Stimulated activated CD8-positive, alpha-beta memory T cell treated with anti-CD3 and anti-CD28 coated beads, Interleukin-12 subunit alpha, Interleukin-12 subunit beta, amount 100 ng/mL, for 24 hours (primary cell): ENCODE data around the gene CPLX1.

ENCODE experiments used
- DNase-seq: peaks from one replicate; pipeline ENCODE4 v3.0.0-alpha.2; 2020; ENCODE audit errors: extremely low read depth

CPLX1 gene

DNA sequence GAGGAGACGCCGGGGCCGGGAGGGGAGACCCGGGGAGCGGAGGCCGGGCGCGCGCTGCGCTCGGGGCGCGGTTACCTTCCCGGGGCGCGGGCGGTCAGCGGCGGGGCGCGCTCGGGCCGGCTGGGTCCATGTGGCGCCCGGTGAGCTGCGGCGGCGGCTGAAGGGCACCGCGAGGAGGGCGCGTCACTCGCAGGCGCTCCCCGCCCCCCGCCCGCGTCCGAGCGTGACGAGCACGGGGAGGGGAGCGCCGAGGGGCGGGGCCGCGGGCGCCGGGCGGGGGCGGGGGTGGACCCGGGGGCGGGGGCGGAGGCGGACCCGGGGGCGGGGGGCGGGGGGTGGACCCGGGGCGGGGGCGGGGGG lies at the start of gene CPLX1:
Gene CPLX1, minus strand, starts transcription at position 159 of the 360 bp plus-strand sequence. CDS start 1,607 bp downstream, outside the sequence.
- no peak for DNase-seq

DNA sequence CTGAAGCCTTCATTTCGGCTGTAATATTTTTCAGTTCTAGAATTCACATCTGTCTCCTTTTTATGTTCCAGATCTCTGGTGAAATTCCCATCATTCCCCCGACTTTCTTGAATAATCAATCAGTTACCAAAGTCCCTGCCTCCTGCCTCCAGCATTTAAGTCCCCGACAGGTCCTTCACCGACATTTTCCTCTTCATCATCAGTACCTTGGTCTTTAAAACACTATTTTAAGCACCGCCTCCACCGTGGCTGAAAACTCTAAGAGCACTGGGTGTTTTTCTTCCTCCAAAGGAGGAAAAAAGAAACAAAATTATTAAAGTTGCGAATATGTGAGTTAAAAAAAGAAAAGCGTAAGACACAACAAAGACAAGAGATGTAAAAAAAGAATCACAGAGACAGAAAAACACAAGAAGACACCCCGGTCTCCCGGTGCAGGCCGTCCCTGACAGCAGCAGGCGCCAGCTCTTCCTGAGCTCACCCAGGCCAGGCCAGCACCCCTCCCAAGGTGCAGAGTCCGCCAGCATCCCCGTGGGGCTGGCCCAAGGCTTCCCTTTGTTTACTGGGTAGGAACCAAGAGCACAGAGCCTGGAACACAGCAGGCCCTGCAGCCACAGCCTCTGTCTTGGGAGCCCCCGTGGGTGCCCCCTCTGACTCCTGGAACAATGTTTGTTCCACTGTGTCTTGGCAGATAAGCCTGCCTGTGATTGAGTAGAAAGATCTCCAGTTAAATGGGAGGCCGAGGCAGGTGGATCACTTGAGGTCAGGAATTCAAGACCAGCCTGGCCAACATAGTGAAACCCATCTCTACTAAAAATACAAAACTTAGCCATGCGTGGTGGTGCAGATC lies 49.3 kb upstream of the CPLX1 start:
- DNase-seq, result no peak

GRCh38 chr4:874056-874455 lies 48.1 kb upstream of the CPLX1 start:
- no peak for DNase-seq

DNA sequence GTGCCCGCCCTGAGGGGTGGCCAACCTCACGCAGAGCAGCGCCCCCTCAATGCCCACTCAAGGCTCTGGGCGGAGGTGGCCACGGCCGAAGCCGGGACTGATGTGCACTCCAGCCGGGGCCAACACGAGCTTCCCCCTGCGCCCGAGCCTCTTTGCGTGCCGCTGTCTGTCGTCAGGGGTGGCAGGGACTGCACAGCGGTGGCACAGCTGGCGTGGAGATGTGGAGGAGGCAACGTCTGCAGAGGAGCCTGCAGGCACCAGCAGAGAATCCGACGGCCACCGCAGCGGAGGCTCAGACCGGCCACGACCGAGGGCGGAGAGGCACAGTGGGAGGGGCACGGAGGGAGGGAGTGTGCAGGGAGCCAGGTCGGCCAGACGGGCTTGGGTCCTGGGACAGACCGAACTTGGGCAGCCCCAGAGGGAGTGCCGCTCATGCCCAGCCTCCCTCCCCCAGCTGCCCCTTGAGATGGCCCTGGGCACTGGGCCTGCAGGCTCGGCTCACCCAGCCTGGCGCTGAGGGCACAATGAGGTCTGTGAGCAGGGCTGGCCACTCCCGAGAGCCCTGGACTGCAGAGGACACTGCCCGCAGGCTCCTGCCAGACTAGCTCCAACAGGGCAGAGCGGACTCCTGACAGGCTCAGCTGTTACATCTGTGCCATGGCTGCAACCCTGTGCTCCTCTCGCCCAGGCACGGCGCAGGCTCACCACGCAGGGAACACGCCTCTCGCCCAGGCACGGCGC lies 46.5 kb upstream of the CPLX1 start:
- no peak for DNase-seq

GRCh38 chr4:871484-871883 lies 45.6 kb upstream of the CPLX1 start:
- no peak for DNase-seq

DNA sequence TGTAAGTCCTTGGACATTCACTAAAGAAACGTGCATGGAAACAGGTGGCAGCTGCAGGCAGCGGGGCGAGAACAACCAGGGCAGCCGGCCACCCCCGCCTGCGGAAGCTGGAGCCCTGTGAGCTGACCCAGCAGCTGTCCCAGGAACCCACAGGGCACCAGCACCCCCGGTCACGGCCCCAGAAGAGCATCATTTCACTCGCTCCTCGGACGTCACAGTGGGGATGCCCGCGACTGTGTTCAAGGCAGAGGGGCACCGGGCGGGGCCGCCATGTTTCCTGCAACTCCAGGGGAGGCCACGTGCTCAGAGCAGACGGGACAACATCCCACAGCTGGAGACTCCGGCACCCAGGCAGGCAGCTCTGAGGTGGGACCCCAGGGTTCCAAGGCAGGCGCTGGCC lies 45.0 kb upstream of the CPLX1 start:
- no peak for DNase-seq

- DNase-seq, result no peak
These were observed 43.8 kb upstream of the CPLX1 start for GRCh38 chr4:869776-870175.

- no peak for DNase-seq
These were observed 42.5 kb upstream of the CPLX1 start for GRCh38 chr4:868421-868820.

- no peak for DNase-seq
These were observed 41.8 kb upstream of the CPLX1 start for GRCh38 chr4:867526-868250.

DNA sequence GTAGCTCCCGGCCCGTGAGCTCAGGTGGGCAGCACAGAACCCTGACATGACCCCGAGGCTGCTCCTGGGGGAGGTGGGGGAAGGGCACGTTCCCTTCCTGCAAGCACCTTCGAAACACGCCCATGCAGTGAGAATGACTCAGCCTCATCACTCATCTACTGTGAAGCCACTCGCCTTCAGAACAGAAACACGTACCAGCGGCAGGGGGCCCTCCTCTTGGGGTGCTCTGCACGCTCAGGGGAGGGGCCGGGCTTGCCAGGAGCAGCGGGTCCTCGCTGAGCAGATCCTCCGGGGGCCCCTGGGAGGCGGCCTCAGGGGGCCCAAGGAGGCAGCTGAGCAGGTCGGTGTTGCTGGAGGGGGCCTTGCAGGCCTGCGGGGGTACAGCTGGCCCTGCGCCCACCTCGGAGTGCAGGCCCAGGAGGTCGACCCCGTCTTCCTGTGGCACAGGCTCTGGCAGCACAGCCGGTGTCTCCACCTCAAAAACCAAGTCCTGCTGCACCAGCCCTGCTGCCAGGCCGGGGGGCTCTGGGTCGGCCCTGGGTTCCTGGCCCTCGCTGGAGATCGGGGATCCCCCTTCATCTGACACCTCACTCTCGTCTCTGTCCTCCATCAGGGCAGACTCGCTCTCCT lies 40.9 kb upstream of the CPLX1 start:
- no peak for DNase-seq

GRCh38 chr4:866068-866760 lies 40.3 kb upstream of the CPLX1 start:
- DNase-seq, result no peak

DNA sequence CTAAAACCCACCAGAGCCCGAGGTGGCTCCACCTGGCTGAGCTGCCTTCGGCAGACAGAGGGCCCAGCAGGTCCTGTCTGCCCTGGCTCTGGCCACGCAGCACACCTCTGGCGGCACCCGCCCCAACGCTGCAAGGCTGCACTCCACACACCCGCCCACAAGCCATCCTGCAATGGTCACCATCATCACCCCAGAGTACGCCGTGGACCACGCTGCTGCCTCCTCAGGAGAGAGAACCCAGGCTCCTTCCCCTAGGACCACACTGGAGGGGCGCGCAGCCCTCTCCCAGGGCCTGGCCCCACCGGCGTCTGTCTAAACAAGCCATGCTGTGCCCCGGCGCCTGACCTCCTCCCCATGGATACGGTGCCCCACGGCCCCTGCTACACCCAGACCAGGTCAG lies 39.6 kb upstream of the CPLX1 start:
- DNase-seq, result no peak

DNA sequence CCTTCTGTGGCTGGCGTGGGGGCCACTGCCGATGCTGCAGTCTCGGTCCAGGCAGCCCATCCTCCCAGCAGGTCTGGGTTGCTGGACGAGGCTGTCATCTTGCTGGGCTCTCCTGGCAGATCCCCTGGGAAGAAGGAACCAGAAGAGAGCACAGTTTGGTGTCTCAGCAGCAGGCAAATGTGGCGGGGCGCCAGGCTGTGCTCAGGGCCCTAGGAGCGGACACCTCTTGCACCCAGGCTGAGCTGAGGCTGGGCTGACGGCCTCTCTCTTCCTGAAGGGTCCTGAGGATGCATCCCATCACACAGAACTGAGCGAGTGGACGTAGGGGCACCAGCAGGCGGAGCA lies 39.2 kb upstream of the CPLX1 start:
- no peak for DNase-seq

DNA sequence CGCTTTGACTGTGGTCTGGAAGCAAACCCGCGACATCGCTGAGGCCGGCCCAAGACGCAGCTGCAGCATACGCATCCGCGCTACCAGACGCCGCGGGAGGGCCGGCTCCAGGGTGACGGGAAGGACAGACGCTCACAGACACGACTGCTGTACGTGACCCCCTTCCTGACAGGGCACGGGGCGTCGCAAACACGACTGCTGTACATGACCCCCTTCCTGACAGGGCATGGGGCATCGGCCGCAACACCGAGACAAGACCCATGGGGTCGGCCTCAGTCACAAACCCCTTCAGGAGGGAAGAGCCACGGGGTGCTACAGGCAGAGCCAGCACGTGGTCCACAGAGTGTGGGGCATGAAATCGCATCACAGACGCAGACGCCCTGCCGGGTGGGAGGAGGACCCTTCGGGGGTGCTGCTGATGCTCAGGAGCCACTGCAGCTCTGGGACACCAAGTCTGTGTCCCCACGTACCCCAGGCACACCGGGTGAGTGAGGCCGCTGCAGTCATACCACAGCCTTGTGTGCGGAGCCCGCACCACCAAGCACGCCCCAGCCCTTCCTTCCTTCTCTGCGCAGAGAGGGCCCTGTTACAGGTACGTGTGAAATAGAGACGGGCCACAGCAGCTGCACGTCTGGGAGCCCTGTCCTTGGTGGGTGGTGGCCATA lies 38.7 kb upstream of the CPLX1 start:
- no peak for DNase-seq

- DNase-seq, result no peak
These were observed 34.6 kb upstream of the CPLX1 start for GRCh38 chr4:860561-860960.

DNA sequence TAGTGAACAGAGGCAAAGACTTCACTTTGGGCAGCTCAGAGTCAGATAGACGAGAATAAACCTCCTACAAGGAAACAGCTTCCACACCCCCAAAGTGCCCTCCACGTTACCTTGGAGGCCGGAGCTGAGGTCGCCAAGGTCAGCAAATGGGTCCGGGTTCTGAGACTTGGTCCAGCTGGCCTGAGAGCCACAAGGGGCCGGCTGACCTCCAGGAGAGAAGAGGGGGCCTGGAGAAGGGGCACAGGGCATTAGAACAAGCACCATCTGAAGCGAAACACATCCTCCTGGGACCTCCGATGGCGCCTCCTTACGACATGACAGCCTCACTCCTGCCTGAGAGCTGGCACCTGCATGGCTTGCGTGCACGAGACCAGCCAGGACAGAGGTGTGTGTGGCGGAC lies 33.6 kb upstream of the CPLX1 start:
- DNase-seq, result no peak

DNA sequence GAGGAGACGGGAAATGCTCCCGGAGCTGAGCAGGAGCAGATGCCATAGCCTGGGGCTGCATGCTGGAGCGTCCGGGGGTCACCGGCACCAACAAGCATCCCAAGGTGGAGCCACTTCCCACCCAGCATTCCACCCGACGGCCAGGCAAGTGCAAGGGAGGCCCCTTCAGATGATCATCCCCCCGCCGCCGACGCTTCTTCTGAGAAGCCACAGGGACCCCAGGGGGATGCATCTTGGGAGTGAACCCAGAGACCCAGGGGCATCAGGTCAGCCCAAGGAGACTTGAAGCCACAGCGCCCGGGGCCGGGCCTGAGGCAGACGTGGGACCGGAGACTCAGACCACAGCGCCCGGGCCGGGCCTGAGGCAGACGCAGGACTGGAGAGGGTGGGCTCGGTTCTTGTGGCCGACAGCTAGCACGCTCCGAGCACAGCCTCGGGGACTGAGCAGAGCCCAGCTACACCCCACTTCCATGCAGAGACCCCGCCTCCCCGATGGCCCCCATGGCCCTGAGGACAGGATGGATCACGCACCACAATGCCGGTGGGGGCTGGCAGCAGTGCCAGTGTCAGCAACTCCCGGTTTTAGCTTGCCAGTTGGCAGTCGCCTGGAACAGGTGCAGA lies 33.0 kb upstream of the CPLX1 start:
- DNase-seq, result no peak

DNA sequence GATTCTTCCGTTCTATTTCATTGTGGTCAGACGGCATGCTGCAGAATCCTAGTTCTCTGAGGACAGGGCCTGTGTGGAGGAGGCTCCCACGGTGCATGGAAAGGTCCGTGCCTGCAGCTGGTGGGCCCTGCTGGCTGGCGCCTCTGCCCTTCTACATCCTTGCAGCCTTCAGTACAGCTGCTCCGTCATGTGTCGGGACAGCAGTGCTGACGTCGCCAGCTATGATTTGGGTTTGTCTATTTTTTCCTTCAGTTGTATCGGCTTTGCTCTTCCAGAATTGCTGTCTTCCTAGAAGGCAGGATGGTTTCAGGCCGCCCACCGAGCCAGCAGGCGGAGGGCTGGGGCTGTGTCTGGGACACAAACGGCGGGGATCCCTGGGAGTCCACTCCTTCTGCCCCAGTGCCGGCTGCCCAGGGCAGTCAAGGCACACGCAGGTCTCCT lies 32.1 kb upstream of the CPLX1 start:
- no peak for DNase-seq

DNA sequence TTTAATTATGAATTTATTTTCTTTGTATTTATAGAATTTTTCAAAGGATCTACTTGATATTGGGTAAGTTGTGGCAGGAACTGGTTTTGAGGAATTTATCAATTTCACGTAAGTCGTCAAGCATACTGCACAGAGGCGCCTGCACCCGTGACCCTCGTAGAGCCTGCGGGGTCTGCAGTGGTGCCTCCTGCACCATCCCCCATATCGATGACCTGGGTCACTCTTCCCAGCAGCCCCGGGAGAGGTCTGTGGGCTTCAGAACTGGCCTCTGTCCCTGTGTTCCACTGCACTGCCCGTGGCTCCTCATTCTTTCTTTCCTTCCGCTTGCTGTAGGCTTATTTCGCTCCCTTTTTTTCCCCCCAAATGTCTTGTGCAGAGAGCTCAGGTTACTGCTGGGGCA lies 31.5 kb upstream of the CPLX1 start:
- DNase-seq, result no peak

- DNase-seq, result no peak
These were observed 30.4 kb upstream of the CPLX1 start for GRCh38 chr4:856225-856901.
